PFSK-1 (cell line): ENCODE measurements around the gene PDE6A.

Experiments
- POLR2AphosphoS5 ChIP-seq: IDR thresholded peaks from 2 replicates; pipeline ENCODE4 v1.6.1; 2012; ENCODE audit warnings: low read depth, mild to moderate bottlenecking, control low read depth, low read length, moderate library complexity
- REST ChIP-seq, 2 experiments: IDR thresholded peaks; 2 replicates each; pipeline versions ENCODE4 v1.6.1 to v1.8.0; 2011 to 2012; ENCODE audit warnings: low read depth in 2 of 2, low read length in 2 of 2, control low read depth in 1 of 2, inconsistent platforms in 1 of 2, mild to moderate bottlenecking in 1 of 2, moderate library complexity in 1 of 2; ENCODE audit not compliant: insufficient read depth in 1 of 2
- TAF1 ChIP-seq: IDR thresholded peaks from 2 replicates; pipeline ENCODE4 v1.6.1; 2012; ENCODE audit warnings: low read length, control low read depth, borderline replicate concordance; ENCODE audit not compliant: insufficient read depth

GRCh38 chr5:149822301-149822700 lies 122.3 kb downstream of the PDE6A start:
- TF ChIP-seq REST (IDR thresholded peaks at IDR 0.05; ENCODE audit: insufficient read depth in 1 of 2, low read depth in 2 of 2, low read length in 2 of 2) (no peak), TAF1 (no peak), POLR2AphosphoS5 (no peak)
